GM23248 (cell line): Measurements from ENCODE around the gene CARD6.

ENCODE experiments used
- EZH2 ChIP-seq: fragments of 200-600 bp; sonication (generic); IDR thresholded peaks from 2 replicates; pipeline ENCODE4 v1.6.1; 2018; ENCODE audit warnings: antibody characterized with exemption, mild to moderate bottlenecking; ENCODE audit not compliant: insufficient read depth, poor library complexity, severe bottlenecking
- EZH2phosphoT487 ChIP-seq: fragments of 200-600 bp; sonication (generic); IDR thresholded peaks from 2 replicates; pipeline ENCODE4 v1.6.1; 2018; ENCODE audit warnings: antibody characterized with exemption, moderate library complexity, mild to moderate bottlenecking, low read depth; ENCODE audit not compliant: insufficient read depth

DNA sequence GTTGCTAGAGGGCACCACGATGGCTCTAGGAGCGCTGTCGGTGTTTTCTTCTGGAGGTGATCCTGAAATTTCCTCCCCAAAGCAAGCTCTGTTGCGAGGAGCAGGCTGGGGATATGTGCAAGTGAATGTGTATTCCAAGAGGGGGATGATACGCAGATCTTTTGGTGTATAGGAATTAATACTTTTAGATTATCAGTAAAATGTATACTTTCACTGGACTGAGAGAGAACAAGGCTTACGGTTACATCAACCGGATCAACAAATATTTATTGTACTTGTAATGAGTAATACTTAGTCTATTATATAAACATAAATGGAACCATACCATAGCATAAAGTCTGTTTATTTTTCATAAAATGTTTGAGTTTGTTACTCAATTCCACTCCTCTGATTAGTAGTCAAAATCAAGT lies 42.4 kb upstream of the CARD6 start:
- TF ChIP-seq EZH2 (no peak), EZH2phosphoT487 (no peak)
